Omental fat pad (tissue), 4 donors: Measurements from ENCODE around the gene SLC27A2. TPM values are rescaled to one million over a fixed set of nuclear protein-coding genes. Genes with fewer than 3 reads are reported as not detected.

ENCODE experiments used
- ATAC-seq: fragments of 150-250 bp; one replicate; pipeline ENCODE4 v1.9.1; 2016; ENCODE audit warnings: mild to moderate bottlenecking, moderate library complexity; ENCODE audit not compliant: low FRiP score
- DNase-seq: peaks from one replicate; pipeline ENCODE4 v3.0.0-alpha.2; 2019; ENCODE audit warnings: low spot score
- total RNA-seq, 4 donors: library from RNA; depleted of rRNA; stranded (reverse); fragments of >200 nt; gene quantifications; one replicate each; pipeline ENCODE4 v1.1.0, GENCODE V29; 2016
- TF ChIP-seq, protein P1 (sequence below), 3 donors: fragments of 450-650 bp; IDR thresholded peaks; one replicate each; pipeline ENCODE4 v1.5.1; 2016 to 2017; ENCODE audit warnings: antibody characterized with exemption in 3 of 3, mild to moderate bottlenecking in 3 of 3, moderate library complexity in 2 of 3

The SLC27A2 gene
- total RNA-seq, 4 donors from 2014 or later, result 1.6 to 11.4 (median 5.5) TPM

- TF ChIP-seq, protein P1, sequence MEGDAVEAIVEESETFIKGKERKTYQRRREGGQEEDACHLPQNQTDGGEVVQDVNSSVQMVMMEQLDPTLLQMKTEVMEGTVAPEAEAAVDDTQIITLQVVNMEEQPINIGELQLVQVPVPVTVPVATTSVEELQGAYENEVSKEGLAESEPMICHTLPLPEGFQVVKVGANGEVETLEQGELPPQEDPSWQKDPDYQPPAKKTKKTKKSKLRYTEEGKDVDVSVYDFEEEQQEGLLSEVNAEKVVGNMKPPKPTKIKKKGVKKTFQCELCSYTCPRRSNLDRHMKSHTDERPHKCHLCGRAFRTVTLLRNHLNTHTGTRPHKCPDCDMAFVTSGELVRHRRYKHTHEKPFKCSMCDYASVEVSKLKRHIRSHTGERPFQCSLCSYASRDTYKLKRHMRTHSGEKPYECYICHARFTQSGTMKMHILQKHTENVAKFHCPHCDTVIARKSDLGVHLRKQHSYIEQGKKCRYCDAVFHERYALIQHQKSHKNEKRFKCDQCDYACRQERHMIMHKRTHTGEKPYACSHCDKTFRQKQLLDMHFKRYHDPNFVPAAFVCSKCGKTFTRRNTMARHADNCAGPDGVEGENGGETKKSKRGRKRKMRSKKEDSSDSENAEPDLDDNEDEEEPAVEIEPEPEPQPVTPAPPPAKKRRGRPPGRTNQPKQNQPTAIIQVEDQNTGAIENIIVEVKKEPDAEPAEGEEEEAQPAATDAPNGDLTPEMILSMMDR (IDR thresholded peaks at IDR 0.05), result no peak
- no peak for ATAC-seq
- DNase-seq, result no peak
Observed at GRCh38 chr15:50262533-50262932, 80.5 kb downstream of the SLC27A2 start.

DNA sequence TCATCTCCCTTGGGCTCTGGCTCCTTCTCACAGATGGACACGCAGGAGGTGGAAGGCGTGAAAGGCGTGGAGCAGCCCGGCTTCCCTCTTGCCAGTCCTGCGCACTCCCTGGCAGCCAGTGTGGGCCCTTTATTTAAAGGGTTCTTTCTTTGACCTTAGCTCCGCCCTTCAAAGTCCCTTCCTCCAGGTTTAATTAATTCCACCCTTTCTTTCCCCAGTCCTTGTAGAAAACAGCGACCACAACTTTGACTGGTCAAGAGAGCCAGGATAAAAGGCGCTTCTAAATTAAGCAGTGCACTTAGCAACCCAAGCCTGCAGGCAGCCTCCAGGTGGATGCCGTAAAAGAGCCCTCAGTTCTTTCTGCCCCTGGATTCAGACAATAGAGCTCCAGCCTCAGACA is 83.6 kb downstream of the SLC27A2 start, which contains the start of gene HDC:
TSS of gene HDC (minus strand) at position 107 of the 400 bp plus-strand sequence. CDS start at position 4, 103 bp downstream.
- TF ChIP-seq, protein P1 (IDR thresholded peaks at IDR 0.05), result no peak
- no peak for ATAC-seq
- DNase-seq, result no peak

DNA sequence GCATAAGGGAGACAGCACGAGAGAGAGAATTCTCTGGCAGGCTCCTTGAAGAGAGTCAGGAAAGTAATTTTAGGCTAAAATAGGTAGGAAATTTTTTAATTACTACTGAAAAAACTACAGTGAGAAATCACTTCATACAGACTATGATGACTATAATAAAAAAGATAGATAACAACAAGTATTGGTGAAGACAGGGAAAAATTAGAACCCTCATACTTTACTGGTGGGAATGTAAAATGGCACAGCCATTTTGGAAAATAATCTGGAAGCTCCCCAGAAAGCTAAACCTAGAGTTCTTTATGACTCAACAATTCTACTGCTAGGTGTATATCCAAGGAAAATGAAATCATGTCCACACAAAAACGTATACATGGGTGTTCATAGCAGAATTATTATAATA is 85.6 kb downstream of the SLC27A2 start:
- DNase-seq, result no peak

DNA sequence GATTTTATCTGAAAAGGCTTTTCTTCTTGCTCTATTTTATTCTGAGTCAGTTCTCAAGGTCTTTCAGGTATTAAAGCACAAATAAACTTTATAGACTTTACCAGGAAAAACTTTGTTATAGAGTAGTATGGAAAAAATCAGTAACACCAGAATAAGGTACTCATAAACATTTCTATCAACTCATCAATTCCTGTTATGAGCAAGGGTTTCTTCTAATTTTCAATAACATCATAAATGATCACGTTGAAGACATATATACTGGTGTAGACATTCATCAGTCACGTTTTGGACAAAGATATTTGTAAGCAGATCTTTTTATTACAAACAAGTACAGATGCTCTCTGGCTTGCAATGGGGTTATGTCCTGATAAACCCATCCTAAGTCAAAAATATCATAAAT is 93.1 kb downstream of the SLC27A2 start:
- TF ChIP-seq, protein P1 (IDR thresholded peaks at IDR 0.05), result no peak
- DNase-seq, result no peak
- ATAC-seq, result no peak

More for the DNA sequence above, 85.6 kb downstream of the SLC27A2 start:
- TF ChIP-seq, protein P1 (IDR thresholded peaks at IDR 0.05), result no peak
- no peak for ATAC-seq

- TF ChIP-seq, protein P1 (IDR thresholded peaks at IDR 0.05), result no peak
- ATAC-seq (no peak), DNase-seq (no peak)
Observed at GRCh38 chr15:50275908-50276307, 93.9 kb downstream of the SLC27A2 start.

DNA sequence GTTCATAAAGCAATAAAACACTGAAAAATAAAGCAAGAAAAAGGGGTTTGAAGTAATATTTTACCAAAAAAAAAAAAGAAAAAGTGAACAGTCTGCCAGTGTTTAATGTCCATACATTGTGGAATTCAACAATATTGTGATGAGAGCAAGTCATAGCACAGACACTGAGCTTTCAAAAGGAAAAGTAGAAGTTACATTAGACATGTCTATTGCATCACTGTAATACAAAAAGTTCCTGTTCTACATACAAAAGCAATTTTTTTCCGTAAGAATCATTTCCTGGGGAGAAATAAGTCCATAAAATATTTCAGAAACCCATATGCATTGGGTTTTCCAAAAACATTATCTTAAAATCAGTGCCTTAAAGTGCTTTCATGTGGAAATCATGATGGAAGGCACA is 95.4 kb downstream of the SLC27A2 start:
- ATAC-seq (no peak), DNase-seq (no peak)
- TF ChIP-seq, protein P1 (IDR thresholded peaks at IDR 0.05), result no peak

GRCh38 chr15:50278496-50278895 is 96.5 kb downstream of the SLC27A2 start:
- DNase-seq (no peak), ATAC-seq (no peak)
- TF ChIP-seq, protein P1 (IDR thresholded peaks at IDR 0.05), result no peak
